HG02610 (cell line): ENCODE results near the gene ARID4B.
"Not testable (repeated sequence)": the region's sequence is repeated elsewhere in the genome, so short reads cannot be mapped to it uniquely, and the experiment has no call there.

Source experiments
- ATAC-seq: cut with Tn5 transposase; IDR thresholded peaks from one replicate; pipeline ENCODE4 v1.9.1; 2021; ENCODE audit warnings: mild to moderate bottlenecking, moderate library complexity; ENCODE audit not compliant: unreplicated experiment

The ARID4B gene

GRCh38 chr1:235270625-235271024, 57.4 kb downstream of the ARID4B start:
- ATAC-seq = no peak

DNA sequence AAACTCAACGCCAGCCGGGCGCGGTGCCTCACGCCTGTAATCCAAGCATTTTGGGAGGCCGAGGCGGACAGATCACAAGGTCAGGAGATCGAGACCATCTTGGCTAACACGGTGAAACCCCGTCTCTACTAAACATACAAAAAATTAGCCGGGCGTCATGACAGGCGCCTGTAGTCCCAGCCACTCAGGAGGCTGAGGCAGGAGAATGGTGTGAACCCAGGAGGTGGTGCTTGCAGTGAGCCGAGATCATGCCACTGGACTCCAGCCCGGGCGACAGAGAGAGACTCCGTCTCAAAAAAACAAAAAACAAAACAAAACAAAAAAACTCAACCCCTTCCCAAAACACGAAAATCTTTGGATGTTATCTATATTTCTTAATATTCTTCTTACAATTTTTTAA, 58.0 kb downstream of the ARID4B start:
- not testable (repeated sequence) for ATAC-seq

DNA sequence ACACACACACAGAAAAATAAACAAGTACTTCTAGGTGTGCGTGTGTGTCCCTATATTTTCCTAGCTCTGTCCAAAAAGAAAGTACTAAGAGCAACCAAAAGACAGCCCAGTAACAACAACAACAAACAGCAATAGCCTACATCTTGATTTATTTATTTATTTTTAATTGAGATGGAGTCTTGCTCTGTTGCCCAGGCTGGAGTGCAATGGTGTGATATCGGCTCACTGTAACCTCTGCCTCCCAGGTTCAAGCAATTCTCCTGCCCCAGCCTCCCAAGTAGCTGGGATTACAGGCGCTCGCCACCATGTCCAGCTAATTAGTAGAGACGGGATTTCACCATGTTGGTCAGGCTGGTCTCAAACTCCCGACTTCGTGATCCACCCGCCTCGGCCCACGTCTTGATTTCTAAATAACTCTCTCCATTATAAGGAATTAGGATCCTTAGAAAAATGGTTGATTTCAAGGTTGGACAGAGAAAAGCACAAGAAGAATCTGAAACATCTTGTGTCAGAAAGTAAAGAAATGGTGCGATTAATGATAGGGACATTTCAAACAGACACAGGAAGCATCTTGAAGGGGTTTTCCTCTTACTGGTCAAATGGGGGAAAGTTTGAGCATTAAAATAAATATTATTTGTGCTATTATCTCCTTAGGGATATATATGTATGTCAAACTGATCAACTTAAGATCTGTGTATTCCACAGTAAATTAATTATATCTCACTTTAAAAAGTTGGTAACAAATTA, 59.4 kb downstream of the ARID4B start:
- ATAC-seq = no peak

- ATAC-seq = no peak
These were observed 61.0 kb downstream of the ARID4B start for GRCh38 chr1:235266967-235267366.

GRCh38 chr1:235266325-235266724, 61.7 kb downstream of the ARID4B start:
- no peak for ATAC-seq

DNA sequence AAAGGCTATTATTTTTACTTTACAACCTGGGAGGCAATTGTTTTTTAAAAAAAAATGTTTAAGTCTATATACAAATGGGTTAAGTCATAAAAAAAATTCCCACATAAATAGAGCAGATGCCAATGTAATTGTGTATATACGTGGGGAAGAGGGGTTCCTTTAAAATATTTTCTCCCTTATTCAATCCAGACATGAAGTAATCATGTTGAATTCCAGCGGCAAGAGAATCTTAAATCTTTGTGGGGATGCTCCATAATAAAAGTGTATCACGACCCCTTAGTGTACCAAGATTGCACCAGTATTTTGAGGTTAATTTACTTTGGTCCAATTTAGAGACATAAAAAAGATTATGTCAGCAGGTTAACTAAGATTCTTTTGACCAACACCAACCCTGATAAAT, 62.1 kb downstream of the ARID4B start:
- no peak for ATAC-seq

DNA sequence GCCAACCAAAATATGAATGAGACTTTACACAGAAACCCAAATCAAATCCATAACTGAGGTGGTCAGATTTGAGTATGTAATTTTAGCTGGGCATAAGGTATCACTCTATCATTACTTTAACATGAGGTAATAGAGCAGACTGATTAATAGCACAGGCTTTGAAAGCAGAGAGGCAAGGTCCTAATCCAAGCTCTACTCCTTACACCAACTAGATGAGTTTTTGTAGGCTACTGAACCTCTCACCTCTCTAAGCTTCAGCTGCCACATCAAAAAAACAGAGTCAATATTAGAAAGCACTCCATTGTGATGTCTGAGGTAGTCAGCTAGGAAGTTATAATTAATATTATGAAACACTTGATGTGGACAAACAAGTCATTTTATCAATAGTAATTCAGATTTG, 63.7 kb downstream of the ARID4B start:
- no peak for ATAC-seq

DNA sequence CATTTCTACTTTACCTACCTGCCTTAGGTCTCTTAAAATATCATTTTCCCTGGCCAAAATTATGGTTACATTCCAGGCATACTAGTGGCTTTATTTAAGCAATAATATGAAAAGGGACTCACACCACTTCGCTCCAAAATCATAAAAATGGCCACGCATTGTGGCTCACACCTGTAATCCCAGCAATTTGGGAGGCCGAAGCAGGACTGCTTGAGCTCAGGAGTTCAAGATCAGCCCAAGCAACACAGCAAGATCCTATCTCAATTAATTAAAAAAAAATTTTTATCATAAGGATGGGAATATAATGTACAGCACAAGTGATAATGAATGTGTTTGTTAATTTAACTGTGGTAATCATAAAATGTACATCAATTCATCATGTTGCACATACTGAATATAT, 65.4 kb downstream of the ARID4B start:
- no peak for ATAC-seq

DNA sequence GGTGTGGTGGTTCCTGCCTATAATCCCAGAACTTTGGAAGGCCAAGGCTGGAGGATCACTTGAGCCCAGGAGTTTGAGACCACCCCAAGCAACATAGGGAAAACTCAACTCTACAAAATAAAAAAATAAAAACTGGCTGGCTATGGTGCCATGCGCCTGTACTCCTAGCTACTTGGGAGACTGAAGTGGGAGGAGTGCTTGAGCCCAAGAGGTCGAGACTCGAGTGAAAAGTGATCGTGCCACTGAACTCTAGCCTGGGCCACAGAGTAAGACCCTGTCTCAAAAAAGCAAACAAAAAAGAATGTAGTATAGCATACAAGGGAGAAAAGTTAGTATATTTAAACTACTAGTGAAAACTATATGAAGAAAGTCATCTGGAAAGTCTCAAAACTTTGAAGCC, 66.7 kb downstream of the ARID4B start:
- no peak for ATAC-seq

GRCh38 chr1:235259133-235259778, 68.7 kb downstream of the ARID4B start:
- peak; percentile 81 for ATAC-seq

DNA sequence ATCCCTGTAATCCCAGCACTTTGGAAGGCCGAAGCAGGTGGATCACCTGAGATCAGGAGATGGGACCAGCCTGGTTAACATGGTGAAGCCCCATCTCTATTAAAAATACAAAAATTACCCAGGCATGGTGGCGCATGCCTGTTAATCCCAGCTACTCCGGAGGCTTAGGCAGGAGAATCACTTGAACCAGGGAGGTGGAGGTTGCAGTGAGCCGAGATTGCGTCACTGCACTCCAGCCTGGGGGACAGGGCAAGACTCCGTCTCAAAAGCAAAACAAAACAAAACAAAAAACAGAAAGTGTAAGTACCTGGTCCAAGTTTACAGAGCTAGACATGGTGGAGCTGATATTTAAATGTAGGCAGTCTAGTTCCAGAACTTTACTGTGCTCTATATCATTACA, 69.9 kb downstream of the ARID4B start:
- ATAC-seq = not testable (repeated sequence)

- ATAC-seq = no peak
These were observed 73.3 kb downstream of the ARID4B start for GRCh38 chr1:235254721-235255120.

GRCh38 chr1:235253219-235253962, 74.6 kb downstream of the ARID4B start:
- ATAC-seq = peak; percentile 68

DNA sequence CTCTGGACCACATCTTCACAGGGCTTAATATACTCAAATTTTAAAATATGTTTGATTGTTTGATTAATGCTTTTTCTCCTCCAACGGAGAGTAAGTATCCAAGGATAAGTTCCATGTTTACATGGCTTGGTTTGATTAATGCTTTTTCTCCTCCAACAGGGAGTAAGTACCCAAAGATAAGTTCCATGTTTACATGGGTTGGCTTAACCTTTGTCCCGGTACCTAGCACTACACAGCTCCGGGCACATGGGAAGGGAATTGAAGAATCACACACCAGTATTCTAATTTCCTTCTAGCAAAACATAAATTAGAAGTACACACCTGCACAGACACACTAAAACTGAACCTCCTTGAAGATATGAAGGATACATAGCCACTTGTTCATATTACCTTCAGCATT, 77.5 kb downstream of the ARID4B start:
- ATAC-seq = no peak

DNA sequence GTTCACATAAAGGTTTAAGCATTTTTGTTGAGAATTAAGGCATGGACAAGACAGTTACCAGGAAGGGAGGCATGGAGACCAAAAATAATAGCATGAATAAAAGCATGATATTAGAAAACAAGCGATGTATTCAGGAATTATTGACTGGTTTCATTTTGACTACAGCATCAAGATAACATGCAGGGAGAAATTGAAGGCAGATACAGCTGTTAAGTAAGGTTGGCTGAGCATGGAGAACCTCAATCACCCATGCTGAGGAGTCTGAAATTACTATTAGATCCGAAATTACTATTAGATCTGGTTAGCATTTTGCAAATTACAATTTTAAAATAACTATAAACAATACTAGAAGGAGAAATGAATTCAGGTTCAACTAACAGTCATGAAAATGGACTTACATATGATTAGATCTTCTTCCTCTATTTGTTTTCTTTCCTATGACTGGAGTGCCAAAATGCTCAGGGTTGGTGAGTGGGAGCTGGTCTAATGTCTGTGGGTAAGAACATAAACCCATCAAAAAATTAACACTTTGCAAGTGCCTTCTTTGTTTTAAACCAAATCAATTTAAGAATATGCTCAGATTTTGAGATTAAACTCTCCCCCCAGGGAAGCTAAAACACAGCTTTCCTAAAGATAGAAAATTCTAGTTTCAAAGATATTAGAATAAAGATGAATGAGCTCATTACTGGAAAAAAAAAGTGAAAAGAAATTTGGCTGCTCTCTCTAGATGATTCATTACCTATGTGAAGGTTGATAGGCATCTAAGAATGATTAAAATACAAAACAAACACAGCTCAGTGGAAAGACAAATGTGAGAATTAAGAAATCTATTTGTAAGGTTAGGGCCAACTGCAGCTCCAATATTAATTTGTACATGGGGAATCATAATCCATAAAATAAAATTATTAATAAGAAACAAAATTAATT, 81.7 kb downstream of the ARID4B start:
- ATAC-seq = peak; percentile 85

DNA sequence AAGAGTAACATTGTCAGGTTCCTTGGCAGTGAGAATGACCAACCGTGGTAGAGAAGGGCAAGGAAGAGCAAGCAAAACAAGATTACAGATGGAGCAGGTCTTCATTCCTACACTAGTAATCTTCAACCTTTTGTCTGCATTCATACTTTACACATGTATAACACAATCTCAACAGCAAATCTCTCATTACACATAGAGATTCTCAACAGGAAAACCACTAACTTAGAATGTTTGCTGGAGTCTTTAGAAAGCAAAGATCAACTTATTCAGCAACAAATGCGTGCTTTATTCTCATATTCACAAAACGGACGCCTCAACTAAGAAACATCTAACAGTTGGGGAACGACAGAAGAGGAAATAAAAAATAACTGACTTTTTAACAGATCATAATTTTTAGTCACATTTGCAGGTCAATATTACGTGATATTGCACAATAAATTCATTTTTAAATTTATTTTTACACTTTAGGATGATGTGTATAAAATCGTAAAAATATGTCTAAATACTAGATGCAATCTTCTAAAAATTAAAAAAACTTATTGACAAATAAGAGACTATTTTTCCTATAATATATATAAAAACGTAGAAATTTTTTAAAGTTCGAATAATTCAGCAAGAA, 82.9 kb downstream of the ARID4B start:
- no peak for ATAC-seq

GRCh38 chr1:235240960-235241359, 87.0 kb downstream of the ARID4B start:
- ATAC-seq = no peak

DNA sequence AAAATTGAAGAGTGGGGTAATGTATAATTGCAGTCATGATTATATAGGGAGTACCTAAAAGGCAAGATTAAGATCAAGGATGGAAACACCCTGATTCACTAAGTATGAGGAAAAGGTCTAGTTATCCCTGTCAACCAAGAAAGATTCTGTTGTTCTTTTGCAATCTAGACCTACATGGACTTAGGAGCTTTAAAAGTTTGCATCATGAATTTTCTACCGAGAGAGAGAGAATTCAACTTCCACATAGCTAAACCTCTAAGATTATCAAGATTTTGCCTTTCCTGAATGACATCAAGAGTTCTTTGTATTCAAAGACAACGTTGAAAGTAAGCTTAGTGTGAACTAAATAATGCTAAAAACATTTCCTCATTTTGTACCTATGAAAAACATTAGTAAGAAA, 88.1 kb downstream of the ARID4B start:
- ATAC-seq = no peak

- no peak for ATAC-seq
These were observed 89.4 kb downstream of the ARID4B start for GRCh38 chr1:235238558-235238957.

- ATAC-seq = no peak
These were observed 91.9 kb downstream of the ARID4B start for GRCh38 chr1:235236128-235236527.
